Thyroid gland (tissue), 4 donors: ENCODE data around the gene TMEFF2.

Source experiments
- CTCF ChIP-seq, 6 experiments: fragments of 200-600 bp in 3 of 6; fragments of 450-650 bp in 3 of 6; sonication (generic) in 3 of 6; IDR thresholded peaks; one replicate each; pipeline ENCODE4 v1.5.1; 2016 to 2019; ENCODE audit warnings: antibody characterized with exemption in 6 of 6, mild to moderate bottlenecking in 2 of 6, inconsistent platforms in 1 of 6, moderate library complexity in 1 of 6
- POLR2A ChIP-seq, 2 donors: fragments of 450-650 bp; IDR thresholded peaks; one replicate each; pipeline ENCODE4 v1.6.1; 2017; ENCODE audit warnings: antibody characterized with exemption in 2 of 2, mild to moderate bottlenecking in 2 of 2, moderate library complexity in 1 of 2

GRCh38 chr2:191932286-191932685 lies 262.4 kb downstream of the TMEFF2 start:
- TF ChIP-seq CTCF (IDR thresholded peaks at IDR 0.05) = no peak
- TF ChIP-seq POLR2A (IDR thresholded peaks at IDR 0.05) = no peak
